HG03139 (cell line): ENCODE data around the gene ATP5F1D.

Experiments used
- ATAC-seq: cut with Tn5 transposase; IDR thresholded peaks from one replicate; pipeline ENCODE4 v1.9.1; 2021; ENCODE audit not compliant: unreplicated experiment

ATP5F1D gene

GRCh38 chr19:1231729-1232637, 9.6 kb upstream of the ATP5F1D start:
- ATAC-seq = no peak

GRCh38 chr19:1232652-1233072, 8.9 kb upstream of the ATP5F1D start:
- no peak for ATAC-seq

- ATAC-seq = no peak
Observed at GRCh38 chr19:1233115-1233667, 8.4 kb upstream of the ATP5F1D start.

- no peak for ATAC-seq
Observed at GRCh38 chr19:1234051-1234954, 7.2 kb upstream of the ATP5F1D start.

- ATAC-seq = no peak
Observed at GRCh38 chr19:1234955-1235380, 6.6 kb upstream of the ATP5F1D start.

GRCh38 chr19:1235625-1236538, 5.7 kb upstream of the ATP5F1D start:
- no peak for ATAC-seq

GRCh38 chr19:1236576-1236975, 5.0 kb upstream of the ATP5F1D start:
- no peak for ATAC-seq

- no peak for ATAC-seq
Observed at GRCh38 chr19:1237027-1237659, 4.4 kb upstream of the ATP5F1D start.

GRCh38 chr19:1237754-1238368, 3.7 kb upstream of the ATP5F1D start, which contains the start of gene CBARP:
Gene CBARP, minus strand, starts transcription at chr19:1238005. Its CDS starts 1,905 bp downstream, at chr19:1236100.
- no peak for ATAC-seq

- no peak for ATAC-seq
Observed at GRCh38 chr19:1238369-1239303, 2.9 kb upstream of the ATP5F1D start.

GRCh38 chr19:1239420-1239795, 2.1 kb upstream of the ATP5F1D start:
- ATAC-seq = no peak

- no peak for ATAC-seq
Observed at GRCh38 chr19:1239796-1240737, 1.5 kb upstream of the ATP5F1D start.

GRCh38 chr19:1240925-1241324, 626 bp upstream of the ATP5F1D start:
- ATAC-seq = no peak

- ATAC-seq = no peak
Observed at GRCh38 chr19:1243768-1244692, 2.5 kb downstream of the ATP5F1D start.

GRCh38 chr19:1244693-1245451, 3.3 kb downstream of the ATP5F1D start:
- no peak for ATAC-seq
